DMS 273 treated with DMSO at 0.1 percent for 48 hours (cell line): ENCODE data around the gene DTNA.
"Not testable (repeated sequence)": the region's sequence is repeated elsewhere in the genome, so short reads cannot be mapped to it uniquely, and the experiment has no call there.

Experiments used
- DNase-seq: peaks from one replicate; lab custom pipeline; 2025; lab: John Stamatoyannopoulos, UW

The DTNA gene

DNA sequence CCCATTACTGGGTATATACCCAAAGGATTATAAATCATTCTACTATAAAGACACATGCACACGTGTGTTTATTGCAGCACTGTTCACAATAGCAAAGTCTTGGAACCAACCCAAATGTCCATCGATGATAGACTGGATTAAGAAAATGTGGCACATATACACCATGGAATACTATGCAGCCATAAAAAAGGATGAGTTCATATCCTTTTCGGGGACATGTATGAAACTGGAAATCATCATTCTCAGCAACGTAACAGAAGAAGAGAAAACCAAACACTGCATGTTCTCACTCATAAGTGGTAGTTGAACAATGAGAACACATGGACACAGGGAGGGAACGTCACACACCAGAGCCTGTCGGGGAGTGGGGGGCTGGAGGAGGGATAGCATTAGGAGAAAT, 15.6 kb downstream of the DTNA start:
- not testable (repeated sequence) for DNase-seq

DNA sequence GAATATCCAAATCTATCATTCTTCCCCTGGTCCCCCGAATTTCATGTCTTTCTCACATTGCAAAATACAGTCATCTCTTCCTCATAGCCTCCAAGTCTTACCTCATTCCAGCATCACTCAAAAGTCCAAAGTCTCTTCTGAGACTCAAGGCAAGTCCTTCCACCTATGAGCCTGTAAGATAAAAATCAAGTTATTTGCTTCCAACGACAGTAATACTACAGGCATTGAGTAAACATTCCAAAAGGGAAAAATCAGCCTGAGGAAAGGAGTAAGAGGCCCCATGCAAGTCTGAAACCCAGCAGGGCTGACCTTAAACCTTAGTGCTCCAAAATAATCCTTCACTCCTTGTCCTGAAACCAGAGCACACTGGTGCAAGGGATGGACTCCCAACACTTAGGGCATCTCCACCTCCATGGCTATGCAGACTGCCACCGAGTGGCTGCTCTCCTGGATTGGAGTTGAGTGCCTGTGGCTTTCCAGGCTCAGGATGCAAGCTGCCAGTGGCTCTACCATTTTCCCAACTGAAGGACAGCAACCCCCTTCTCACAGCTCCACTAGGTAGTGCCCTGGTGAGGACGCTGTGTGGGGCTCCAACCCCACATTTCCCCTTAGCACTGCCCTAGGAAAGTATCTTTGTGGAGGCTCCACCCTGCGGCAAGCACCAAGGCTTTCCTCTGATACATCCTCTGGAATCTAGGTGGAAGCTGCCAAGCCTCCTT, 16.3 kb downstream of the DTNA start:
- DNase-seq = no peak

DNA sequence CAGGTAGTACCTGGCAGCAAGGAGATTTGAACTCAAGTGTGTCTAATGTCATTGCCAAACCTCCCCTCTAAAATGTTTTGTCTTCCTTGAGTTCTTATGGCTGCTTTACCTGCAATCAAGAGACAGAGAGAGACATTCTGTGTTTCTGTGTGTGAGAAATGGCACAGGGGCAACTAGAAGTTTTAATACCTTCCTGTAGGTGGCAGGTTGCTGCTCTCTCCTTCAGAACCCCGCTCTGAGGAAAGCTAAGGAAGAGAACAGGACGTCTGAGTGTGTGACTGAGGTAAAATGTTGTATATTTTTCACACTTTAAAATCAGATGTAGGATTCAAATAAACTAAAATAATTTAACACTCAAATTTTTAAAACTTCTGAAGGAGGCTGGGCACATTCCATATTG, 19.2 kb downstream of the DTNA start:
- DNase-seq = no peak

DNA sequence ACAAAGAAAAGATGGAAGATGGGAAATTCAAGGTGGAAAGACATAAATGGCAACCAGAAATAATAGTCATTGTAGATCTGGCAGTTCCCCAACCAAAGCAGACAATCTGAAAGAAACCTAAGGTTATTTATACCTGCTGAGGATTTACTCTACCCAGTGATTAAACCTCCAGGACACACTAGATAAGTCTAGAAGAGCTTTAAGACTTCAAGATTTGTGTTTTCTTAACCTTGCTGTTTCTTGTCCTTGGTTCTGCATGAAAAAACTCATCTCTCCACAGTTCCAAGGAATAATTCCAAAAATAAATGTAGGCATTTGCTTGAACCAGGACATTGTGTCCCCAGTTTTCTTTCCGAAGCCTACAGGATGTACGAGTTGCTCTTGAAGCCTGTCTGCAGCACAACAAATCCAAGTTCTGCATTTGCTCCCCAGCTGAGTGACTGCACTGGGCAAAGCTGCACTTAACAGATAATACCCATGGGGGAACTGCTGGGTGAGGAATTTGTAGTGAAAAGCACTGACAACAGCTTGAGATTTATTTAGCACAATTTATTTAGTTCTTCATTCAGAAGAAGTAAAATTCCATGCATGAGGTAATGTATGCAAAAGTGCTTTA, 19.8 kb downstream of the DTNA start:
- DNase-seq = no peak

DNA sequence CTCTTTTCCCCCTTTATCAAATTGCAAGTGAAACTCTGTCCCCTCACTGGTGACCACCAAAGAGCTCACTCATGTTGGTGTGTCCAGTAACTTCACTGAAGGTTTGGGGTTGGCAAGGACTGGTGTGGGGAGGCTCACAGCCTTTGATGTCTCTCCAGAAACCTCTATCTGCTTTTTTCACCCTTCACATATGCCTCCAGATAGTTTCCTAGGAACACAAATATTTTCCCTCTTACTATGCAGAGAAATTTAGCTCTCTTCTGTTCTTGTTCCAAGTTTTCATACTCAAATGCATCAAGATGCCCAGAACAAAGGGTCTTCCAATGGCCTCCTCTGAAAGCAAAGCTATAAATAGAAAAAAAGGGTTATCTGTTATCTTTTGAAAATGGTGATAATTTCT, 20.7 kb downstream of the DTNA start:
- DNase-seq = no peak

DNA sequence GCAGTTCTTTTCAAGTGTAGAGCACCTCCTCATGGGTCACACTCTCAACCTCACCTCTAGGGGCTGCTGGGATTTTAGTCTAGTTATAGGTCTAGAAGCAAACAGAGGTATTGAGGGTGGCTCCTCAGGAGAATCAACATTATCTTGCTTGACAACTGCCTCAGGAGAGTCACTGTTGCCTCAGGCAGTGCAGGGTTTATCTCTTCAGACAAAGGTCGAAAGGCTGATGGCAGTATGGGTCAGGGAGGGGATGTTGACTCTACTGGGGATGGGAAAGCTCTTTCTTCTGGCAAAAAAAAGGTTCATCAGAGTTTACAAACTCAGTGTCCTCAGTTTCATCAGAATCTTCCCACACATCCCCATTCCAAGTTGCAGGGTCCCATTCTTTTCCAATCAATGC, 24.0 kb downstream of the DTNA start:
- DNase-seq = no peak

DNA sequence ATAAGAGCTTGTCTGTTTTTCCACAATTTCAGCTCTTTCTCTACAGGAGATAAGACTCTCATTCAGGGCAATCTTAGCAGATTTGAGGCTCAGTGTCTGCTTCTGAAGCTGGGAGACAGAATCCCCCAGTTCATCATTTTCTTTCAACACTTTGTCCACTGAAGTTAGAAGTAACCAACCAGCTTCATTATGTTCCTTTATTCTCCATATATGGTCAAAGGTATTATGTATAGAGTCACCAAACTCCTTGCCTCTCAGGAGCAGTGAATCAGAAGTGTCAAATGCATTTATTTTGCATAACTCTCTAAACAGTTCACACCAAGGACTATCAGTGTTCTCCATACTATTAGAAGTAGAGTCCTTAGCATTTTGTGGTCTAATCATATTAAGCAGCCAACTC, 24.4 kb downstream of the DTNA start:
- not testable (repeated sequence) for DNase-seq

DNA sequence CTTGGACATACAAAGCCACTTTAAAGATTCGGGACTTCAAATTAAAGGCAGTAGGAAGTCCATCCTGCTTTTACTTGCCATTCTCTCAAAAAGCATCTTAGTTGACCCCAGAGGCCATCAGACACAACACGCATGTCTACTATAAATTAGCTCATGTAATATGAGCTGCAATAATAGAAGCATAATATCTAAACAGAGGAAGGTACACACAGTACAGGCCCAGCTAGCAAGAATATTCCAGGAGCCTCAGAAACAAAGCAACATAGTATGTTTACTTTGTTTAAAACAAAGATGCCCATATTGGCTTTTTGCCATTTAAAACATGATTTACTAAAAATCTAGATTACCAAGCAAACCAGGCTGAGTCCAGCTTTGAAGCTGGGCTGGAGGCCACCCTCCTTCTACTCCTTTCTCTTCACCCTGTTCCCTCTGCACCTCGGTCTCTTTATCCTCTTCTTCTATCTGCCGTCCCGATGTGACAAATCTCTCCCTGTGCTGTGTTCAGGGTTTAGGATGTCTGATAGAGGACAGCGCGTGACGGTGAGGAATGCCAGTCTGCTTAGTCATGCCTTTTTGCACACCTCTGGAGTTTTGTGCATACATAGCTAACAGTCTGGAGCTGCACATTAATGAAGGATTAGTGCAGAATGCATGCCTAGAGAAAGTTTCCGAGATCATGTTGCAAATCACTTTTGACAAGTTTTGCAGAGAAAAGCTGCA, 28.2 kb downstream of the DTNA start:
- DNase-seq = no peak

DNA sequence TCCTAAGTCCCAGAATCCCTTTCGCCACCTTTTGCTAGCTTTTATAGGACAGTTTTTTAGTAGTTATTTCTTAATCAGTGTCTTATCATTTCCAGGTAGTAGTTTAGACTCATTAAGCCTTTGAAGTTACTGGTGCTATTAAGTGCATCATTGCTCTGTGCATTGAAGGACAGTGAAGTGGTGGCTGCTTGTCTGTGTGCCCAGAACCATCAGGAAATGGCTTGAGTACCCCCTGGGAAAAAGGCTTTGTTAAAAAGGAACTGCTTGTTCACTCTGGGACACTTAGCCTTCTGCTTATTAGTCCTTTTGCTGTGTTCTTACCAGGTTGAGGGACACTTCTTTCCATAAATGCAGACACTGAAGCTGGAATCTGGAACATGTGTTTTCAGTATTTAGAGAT, 30.0 kb downstream of the DTNA start:
- no peak for DNase-seq

DNA sequence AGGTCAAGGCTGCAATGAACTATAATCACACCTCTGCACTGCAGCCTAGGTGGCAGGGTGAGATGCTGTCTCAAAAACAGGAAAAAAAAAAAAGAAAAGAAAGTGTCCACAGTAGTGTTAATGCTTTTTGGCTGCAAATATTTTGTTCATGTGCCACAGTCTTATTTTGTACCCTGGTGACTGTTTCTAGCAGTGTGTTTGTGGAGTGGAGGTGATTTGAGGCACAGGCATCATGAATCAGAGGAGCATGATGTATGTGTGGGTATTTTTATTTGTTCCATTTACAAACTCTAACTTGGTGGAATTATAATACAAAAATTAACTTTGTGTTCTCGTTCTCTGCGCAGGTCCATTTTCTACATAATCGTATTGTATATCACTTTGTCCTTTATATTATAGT, 30.6 kb downstream of the DTNA start:
- no peak for DNase-seq

DNA sequence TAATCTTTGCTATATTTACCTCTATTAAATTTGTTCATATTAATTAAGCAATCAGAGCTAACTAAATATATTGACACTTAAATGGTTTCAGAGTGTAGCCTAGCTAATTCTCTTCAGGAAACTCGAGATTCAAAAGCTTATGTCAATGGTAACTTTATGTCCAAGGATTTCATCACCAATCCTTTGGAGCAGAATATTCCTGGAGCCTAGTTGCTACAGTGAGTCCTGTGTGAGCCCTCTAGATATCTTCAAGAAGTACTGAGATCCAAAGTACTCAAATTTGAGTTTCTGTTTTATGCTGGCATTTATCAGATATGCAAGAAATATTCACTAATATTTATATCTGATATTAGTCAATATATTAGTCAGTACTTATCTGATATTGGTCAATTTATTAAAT, 31.3 kb downstream of the DTNA start:
- no peak for DNase-seq

DNA sequence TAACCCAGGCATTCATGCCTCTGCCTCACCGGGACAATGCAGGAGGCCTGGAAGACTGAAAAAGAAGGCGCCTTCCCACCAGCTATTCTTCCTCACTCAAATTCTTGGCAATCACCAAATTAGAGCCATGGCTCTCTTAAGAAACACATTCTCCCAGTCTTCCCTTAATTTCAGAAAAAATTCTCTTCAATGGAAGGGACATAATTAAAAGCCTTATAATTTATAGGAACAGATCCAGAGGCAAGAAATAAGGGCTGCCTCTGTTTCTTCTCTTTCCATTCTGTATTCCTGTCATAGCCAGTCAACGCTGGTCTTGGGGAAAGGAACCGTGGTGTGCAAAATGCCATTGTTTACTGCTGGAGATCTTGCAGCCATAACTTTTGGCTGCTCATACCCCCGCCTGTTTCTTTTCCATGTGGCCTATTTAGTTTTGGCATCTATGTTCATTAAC, 32.8 kb downstream of the DTNA start:
- DNase-seq = no peak

DNA sequence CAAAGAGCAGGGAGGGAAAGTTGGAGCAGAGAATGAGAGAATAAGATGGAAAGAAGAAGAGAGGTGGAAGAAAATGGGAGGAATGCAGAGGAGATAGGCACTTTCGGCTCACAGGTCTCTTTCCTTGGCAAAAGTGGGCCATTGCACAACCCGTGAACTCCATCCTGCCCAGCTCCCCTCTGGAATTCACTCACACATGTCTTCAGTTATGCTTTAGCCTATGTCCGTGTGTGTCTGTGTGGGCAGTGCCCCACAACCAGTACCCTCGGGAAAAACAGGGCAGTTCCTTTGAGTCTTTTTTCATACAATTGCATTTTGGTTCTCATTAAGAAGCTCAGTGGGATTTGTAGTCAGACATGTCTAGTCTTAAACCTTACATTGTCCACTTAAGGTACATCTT, 34.5 kb downstream of the DTNA start:
- DNase-seq = no peak

DNA sequence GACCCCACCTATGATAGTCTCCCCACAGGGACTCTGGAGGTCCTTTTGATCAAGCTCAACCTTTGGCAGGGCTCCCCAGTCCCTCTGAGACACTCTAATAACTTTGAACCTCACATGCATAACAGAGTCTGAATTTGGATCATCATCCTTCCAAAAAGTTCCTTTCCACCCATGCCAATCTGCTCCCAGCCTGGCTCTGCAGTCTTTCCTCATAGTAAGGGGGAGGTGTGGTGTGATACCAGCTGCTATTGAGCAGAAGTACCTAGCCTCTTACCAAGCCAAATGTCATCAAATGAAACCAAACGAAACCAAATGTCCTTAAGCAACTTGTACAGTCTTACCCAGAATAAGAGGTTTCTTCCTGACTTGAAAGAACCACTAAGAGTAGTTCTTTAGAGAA, 36.5 kb downstream of the DTNA start:
- no peak for DNase-seq

DNA sequence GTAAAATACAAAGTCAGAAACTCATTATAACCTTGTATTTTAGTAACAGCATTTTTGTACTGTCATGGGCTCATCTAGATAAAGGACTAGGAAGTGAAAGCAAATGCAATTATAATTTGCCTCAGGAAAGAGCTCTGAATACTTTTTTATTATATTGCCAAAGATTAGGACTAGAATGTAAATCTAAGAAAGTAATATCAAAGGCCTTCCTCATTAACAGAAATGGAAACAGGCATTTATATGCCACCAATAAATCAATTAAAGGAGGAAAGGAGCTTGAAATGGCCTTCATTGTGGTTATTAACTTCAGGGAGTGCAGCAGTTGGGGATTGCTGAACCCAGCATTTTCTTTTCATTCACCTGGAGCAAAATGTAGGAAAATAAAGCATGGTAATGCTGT, 39.6 kb downstream of the DTNA start:
- no peak for DNase-seq

DNA sequence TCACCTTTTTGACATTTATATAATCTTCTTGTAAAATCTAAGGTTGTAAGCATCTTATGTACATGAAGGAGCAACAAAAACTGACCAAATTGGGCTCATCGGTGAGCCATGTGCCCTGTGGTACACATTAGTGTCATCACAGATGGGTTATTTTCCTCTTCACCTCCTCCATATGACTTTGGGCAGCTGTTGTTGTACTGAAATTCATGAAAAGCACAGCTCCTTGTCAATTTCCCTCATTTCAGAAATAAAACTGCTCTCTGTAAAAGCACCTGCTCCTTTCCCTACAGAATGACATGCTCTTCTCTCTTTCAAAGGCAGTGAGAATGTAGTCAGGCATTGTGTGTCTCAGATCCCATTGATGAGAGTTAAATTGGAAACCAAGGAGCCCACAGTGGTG, 42.0 kb downstream of the DTNA start:
- no peak for DNase-seq

DNA sequence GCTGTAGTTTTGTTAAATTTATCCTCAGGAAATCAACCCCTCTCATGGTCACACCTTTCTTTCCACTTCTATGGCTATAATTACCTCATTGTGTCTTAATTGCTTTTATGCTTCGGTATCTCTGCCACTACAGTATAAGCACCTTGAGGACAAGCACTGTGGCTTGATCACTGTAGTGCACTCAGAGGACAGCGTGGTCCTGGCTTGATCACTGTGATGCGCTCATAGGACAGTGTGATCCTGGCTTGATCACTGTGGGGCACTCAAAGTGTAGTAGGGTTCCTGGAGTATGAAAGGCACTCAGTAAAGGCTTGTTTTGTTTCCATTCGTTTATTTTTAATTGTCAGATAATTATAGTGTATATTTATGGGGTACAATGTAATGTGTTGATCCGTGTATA, 44.2 kb downstream of the DTNA start:
- DNase-seq = no peak

DNA sequence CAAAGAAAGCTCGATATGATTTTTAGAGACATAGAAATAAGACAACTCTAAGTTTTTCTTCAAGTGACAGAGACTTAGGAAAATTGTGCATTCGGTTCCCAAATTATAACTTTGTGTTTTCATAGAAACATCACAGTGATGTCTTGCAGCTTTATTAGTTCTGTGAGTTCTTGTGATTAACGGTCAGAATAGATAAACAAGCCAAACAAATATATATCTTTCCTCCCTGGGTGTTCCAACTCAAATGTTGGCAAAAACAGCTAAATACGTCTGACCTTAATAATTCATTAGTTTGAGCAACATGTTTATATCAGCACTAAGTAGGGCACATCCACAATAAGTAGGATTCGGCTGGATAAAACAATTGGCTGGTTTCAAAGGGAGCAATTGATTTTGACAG, 47.6 kb downstream of the DTNA start:
- DNase-seq = no peak

DNA sequence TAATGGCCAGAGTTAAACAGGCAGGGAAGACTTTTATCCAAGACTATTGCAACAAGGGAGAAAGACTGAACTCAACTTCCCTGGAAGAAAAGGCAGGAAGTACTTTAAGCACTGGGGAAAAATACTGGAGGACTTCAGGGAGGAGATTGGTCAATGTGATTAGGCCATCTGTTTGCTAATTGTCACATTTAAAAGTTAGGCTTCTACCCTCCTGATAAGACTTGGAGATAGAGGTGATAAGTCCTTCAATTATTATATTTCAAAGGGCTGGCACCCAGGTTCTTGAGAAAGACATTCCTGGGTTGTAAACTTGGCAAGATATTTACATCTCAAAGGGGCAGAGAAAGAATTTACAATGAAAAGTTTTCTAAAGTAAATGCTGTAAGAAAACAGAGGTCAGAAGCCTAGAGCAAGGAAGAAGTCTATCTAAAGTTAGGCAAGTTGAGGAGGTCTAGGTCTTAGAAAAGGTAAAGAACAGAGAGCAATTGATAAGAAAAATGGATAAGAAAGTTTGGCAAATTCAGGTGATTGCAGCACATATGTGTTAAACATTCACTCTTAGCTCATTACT, 48.4 kb downstream of the DTNA start:
- no peak for DNase-seq

DNA sequence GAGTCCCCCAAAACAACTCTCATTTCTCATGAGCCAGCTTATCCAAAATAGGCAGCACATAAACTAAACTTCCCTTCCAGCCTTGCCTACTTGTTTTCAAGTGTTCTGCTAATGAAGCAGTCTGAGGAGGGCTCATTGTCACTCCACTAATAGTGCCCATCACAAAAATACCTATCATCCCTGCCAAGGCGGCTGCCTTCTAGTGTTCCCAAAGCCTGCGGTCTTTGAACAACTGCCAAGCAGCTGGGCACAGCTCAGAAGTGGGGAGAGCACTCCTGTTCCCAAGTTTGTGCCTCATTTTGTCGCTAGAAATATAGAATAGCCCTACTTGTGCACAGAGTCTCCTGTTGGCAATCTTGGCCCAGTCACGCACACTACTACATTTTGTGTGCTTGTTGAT, 50.3 kb downstream of the DTNA start:
- DNase-seq = no peak

DNA sequence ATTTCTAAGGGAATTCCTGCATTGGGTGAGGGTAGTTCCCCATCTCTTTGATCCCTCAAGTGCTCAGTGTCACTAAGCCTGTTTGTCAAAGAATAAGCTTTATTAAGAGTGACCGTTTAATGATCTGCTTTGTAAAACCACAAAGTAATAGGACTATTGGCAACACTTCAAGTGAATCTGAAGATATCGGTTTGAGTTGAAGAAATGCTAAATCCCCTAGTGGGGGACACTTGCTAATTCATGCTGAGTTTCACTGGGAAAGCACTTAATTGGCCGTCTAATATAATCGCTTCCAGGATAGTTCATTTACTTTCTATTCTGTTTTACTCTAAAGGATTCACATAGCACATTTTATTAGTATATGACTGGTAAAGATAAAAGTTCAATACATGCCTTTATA, 54.4 kb downstream of the DTNA start:
- no peak for DNase-seq

DNA sequence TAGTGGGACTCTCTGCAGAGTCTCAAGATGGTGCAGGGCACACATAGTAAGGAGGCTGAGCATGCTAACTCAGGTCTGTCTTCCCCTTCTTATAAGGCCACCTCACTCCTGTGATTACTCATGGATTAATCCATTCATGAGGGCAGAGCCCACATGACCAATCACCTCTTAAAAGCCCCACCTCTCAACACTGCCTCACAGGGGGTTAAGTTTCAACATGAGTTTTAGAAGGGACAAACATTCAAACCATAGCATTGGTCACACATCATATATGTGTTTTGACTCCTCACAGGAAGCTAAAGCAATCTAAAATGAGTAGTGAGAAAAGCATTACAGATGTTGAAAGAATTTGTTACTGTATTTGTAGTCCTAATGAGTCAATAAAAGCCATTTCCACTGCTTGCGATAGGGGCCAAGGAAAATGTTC, 57.5 kb downstream of the DTNA start:
- DNase-seq = no peak

DNA sequence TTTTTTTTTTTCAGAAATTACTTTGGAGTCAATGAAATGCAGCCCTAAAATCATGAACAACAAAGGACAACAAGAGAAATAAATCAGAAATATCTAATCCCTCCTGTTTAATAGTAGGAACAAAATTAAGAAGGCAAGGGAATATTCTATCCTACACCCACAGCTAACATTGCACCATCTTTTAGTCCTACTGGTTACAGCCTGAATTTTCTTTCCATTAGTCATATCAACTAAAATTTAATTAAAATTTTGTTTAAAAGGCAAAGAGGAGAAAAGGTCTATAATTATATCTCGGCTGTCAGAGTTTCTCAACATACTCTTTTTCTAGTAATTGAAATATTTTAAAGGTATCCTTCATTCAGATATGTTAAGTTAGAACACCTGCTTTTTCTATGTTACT, 61.9 kb downstream of the DTNA start:
- DNase-seq = no peak
